Measurements from ENCODE around the gene WWC1. TPM values are rescaled to one million over a fixed set of nuclear protein-coding genes. Genes with fewer than 3 reads are reported as not detected.

Gene WWC1
- total RNA-seq, 1 donor from 2014 or later = 32.8 TPM

- peaks cover 38% of the 10 kb centered on the region for H3K36me3 Mint-ChIP-seq
- DNase-seq (ENCODE audit: low spot score in 2 of 2, unreplicated experiment in 2 of 2) = no peak
Observed at GRCh38 chr5:168443533-168443932, 152.1 kb downstream of the WWC1 start.

GRCh38 chr5:168443950-168444700, 152.7 kb downstream of the WWC1 start:
- peaks cover 15% of the 10 kb centered on the region for H3K4me1 Mint-ChIP-seq
- H3K36me3 Mint-ChIP-seq = peaks cover 38% of the 10 kb centered on the region
- TF ChIP-seq CTCF (IDR thresholded peaks at IDR 0.05; ENCODE audit: unreplicated experiment) = no peak
- H3K27me3 Mint-ChIP-seq (ENCODE audit: low read depth) = no peaks in the 10 kb centered on the region
- H3K9me3 Mint-ChIP-seq = no peaks in the 10 kb centered on the region
- no peak overlapping the region for H3K4me3 Mint-ChIP-seq
- no peak overlapping the region for H3K27ac Mint-ChIP-seq
- DNase-seq (ENCODE audit: low spot score in 2 of 2, unreplicated experiment in 2 of 2) = no peak

More at GRCh38 chr5:168443533-168443932, 152.1 kb downstream of the WWC1 start:
- TF ChIP-seq CTCF (IDR thresholded peaks at IDR 0.05; ENCODE audit: unreplicated experiment) = no peak
- Mint-ChIP-seq H3K4me1 (peaks cover 12% of the 10 kb centered on the region), H3K9me3 (no peaks in the 10 kb centered on the region), H3K4me3 (no peak overlapping the region), H3K27ac (no peak overlapping the region), H3K27me3 (ENCODE audit: low read depth) (no peaks in the 10 kb centered on the region)

- Mint-ChIP-seq H3K27me3 (ENCODE audit: low read depth) (no peaks in the 10 kb centered on the region), H3K27ac (peak overlapping the region; percentile 57), H3K4me3 (no peak overlapping the region), H3K36me3 (peaks cover 28% of the 10 kb centered on the region), H3K9me3 (no peaks in the 10 kb centered on the region), H3K4me1 (peaks cover 21% of the 10 kb centered on the region)
- no peak for DNase-seq (ENCODE audit: low spot score in 2 of 2, unreplicated experiment in 2 of 2)
- no peak for TF ChIP-seq CTCF (IDR thresholded peaks at IDR 0.05; ENCODE audit: unreplicated experiment)
Observed at GRCh38 chr5:168446983-168447619, 155.7 kb downstream of the WWC1 start.

GRCh38 chr5:168447808-168448207, 156.4 kb downstream of the WWC1 start:
- Mint-ChIP-seq H3K27me3 (ENCODE audit: low read depth) (no peaks in the 10 kb centered on the region), H3K4me1 (peaks cover 21% of the 10 kb centered on the region), H3K9me3 (no peaks in the 10 kb centered on the region), H3K27ac (peak overlapping the region; percentile 57), H3K36me3 (peaks cover 30% of the 10 kb centered on the region), H3K4me3 (no peak overlapping the region)
- no peak for TF ChIP-seq CTCF (IDR thresholded peaks at IDR 0.05; ENCODE audit: unreplicated experiment)
- no peak for DNase-seq (ENCODE audit: low spot score in 2 of 2, unreplicated experiment in 2 of 2)

- H3K36me3 Mint-ChIP-seq = peaks cover 24% of the 10 kb centered on the region
- peaks cover 21% of the 10 kb centered on the region for H3K4me1 Mint-ChIP-seq
- H3K27me3 Mint-ChIP-seq (ENCODE audit: low read depth) = no peaks in the 10 kb centered on the region
- DNase-seq (ENCODE audit: low spot score in 2 of 2, unreplicated experiment in 2 of 2) = no peak
- peak overlapping the region; percentile 1 for H3K27ac Mint-ChIP-seq
- H3K9me3 Mint-ChIP-seq = no peaks in the 10 kb centered on the region
- no peak overlapping the region for H3K4me3 Mint-ChIP-seq
- TF ChIP-seq CTCF (IDR thresholded peaks at IDR 0.05; ENCODE audit: unreplicated experiment) = no peak
Observed at GRCh38 chr5:168449166-168449565, 157.7 kb downstream of the WWC1 start.

Data from mesothelial cell of epicardium (in vitro differentiated cells).